ENCODE data around the gene NUP85.
"Not testable (repeated sequence)": the region's sequence is repeated elsewhere in the genome, so short reads cannot be mapped to it uniquely, and the experiment has no call there.

Gene NUP85

DNA sequence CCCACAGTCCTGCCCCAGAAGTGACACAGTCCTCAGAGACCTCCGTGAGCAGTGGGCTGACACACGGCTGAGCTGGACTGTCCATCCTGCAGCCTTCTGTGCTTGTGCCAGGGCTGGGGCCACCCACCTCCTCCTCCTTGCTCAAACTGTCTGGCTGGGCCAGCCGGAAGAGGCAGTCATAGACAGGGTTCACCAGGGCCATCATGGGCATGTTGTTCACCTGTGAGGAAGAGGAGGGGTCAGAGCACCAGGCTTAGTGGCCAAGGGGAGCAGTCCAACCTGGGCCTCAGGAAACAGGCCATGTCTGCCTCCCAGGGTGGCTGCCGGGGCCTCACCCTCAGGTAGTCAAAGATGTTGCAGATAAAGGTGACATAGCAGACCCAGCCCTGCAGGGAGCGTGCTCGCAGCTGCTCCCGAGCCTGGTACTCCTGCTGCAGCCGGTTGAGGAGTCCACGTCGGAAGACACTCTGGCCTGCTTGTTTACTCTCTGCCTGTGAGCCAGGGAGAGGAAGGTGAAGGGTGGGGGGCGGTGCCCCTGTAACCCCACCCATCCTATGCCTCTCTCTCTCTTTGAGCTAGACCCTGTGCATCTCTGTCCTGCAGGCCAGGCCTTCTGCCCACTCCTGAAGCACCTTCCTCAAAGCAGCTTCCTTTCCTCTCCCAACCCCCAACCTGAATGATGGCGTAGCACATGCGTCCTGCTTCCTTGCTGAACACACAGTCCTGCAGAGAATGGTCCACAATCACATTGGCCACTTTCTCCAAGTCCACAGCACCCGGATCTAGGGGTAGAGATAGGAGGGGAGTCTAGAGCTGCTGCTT, 62.1 kb downstream of the NUP85 start:
- peak; percentile 36 to 70 (median 60) for DNase-seq

DNA sequence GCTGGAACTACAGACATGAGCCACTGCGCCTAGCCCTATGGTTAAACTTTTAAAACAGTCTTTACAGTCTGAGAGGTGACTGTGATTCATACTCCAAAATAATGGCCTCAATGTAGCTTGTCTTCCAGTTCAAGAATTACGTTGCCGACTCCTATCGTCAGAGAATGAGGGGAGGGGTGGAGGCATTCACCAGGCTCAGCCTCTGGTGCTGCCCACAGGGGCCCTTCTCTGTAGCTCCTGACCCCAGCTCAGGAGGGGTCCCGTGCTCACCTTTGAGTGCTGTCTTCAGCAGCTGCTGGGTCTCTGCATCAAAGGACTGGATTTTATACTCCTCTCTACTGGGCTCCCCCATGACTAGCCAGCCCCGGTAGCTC, 64.4 kb downstream of the NUP85 start:
- peak in 3 of 4 experiments; percentile 16 to 35 (median 28) for DNase-seq

DNA sequence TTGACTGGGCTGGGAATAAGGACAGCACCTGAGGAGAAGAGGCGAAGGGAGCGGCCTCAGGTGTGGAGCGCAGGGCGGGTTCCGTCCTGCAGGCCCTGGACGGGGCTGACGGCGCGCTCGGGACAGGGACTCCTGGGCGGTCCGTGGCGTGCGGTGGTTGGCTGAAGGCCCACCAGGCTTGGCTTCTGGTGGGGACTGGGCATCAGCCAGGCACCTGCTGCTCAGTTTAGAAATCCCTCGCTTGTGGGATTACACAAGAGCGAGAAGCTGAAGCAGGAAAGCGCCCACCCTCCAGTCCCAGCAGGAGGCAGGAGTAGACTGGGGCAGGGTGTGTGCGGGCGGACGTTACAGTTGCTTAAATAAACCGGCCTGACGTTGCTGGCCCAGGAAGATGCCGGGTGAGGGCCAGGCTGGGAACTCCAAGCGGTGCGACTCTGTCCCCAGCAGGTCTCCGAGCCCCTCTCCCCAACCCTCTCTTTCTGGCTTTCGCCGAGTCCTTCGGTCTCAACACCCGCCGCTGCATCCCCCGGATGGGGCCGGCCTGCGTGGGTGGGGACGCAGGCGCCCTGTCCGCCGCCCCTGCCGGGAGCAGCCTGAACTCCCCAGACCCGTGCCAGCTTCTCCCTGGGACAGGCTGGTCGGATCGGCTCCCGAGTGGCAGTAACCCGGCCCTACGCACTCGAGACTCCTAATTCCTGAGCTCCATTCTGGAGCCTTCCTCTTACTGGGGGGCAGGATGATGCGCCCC, 64.9 kb downstream of the NUP85 start:
- DNase-seq = peak; percentile 82 to 92 (median 90)

DNA sequence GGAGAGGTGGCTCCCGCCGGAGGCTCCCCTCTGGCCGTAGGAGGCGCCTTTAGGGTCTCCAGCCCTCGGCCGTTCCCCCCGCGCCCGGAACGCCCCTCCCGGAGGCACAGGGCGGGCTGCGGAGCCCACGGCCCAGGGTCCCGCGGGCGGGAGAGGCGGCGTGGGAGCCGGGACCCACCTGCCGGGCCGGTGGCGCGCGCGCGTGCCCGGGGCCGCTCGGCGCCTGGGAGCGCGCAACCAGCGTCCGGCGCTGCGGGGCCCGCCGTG, 65.4 kb downstream of the NUP85 start, which contains the start of gene MIF4GD:
MIF4GD (minus strand) TSS at position 266 of the 267 bp plus-strand sequence. CDS start 1,036 bp downstream, outside the sequence.
- no peak for DNase-seq

DNA sequence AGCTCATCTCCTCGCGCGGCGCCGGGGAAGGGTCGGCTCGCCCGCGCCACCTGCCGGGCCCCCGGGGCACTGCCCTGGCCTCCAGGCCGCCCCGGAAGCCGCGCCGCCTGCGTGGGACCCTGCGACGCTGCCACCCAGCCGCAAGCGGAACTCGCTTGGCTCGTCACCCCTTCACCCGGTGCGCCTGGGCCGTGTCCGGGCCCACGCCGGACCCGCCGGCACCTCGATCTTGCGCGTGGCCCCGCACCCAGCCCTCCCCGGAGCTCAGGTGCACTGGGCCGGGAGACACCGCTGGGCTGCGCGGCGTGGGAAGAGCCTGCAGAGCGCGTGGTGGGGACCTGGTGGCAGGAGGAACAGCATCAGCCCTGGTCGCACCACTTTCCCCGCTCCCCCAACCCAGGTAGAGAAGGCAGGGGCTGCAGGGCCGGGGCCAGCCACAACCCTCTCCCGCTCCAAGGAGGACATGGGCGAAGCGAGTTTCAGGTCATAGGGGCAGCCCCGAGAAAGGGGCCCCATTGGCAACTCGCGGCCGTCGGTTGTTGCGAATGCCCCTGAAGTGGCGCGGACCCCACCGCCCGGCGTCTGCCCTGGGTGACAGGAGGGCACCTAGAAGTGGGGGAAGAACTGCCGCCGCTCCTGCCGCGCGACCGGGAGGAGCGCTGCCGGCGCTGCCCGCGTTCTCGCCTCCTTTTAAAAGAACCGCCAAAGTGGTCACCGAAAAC, 65.9 kb downstream of the NUP85 start:
- peak; percentile 93 to 97 (median 96) for DNase-seq

DNA sequence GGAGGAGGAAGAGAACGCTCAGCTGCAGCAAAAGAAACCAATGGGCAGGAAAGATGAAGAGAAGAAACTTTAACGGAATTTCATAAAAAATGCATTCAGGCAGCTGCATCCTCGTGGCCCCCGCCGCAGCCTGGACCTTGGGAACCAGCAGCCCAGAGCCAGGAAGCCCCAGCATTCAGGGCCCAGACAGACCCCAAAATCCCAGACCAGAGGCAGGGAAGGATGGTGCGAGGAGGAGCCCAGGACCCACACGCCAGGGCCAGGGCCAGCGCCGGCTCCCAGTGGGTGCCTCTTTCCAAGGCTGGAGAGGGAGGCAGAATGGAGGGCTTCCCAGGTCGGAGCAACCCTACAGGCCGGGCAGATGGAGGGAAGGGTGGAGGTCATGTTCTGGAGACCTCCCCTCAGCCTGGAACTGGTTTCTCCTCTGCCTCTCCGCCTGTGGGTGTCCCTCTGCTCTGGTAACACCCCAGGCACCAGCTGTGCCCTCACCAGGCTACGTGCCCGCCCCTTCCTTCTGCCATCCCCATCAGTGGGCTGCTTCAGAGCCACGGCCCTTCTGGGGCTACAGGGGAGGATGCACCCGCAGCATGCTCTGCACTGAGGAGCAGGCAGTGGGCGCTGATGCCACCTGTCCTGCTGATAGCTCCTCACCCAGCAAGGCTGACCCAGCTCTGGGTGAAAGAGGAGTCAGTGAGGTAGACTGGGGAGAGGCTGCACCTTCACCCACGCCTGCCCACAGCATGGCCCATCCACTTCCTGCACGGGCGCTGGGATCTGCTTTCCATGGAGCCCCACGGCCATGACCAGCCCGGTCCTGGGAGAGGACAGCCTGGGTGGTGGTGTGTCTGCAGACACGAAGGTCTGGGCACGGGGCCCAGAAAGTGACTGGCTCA, 66.7 kb downstream of the NUP85 start:
- peak in 2 of 4 experiments; percentile 14 to 37 for DNase-seq

DNA sequence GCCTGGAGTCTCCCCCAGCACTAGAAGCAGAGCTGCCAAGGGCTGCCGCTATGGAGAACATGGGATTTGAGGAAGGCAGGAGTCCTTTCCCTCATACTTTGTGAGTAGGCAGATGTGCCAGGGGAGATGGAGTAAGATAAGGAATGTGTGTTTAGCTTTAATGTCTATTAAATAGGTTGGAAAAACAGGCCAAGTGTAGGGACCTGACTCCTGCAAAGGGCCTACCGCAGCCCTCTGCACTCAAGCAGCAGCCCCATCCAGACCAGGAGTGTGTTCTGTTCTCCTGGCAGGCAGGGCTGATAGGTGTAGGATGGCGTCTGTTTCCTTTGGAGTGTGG, 67.3 kb downstream of the NUP85 start:
- no peak for DNase-seq

DNA sequence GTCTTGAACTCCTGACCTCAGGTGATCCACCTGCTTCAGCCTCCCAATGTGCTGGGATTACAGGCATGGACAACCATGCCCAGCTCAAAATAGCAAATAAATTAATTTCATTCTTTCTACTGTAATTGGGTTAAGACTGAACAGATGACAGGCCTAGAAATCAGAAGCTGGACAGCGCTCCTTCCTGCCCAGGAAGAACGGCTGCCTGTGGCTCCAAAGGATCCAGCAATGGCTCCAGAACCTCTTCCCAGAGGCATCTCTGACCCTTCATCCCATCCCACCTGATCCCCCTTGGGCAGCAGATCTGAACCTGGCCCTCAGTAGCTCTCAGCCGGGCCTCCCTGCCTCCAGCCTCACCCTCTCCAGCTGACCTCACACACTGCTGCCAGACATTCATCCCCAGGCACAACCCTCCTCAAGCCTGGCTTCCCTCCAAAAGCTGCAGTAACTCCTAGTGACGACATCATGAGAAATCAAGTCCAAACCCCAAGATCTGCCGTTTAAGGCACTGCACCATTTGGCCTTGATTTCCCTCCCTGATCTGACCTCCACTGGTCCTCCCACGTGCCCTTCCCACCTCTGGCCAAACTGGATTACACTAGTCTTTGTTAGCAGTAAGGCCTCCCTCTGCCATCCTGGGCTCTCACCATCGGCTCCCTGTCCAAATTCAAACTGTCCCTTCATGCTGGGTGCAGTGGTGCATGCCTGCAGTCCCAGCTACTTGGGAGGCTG, 68.7 kb downstream of the NUP85 start:
- DNase-seq = peak; percentile 40 to 73 (median 52)

DNA sequence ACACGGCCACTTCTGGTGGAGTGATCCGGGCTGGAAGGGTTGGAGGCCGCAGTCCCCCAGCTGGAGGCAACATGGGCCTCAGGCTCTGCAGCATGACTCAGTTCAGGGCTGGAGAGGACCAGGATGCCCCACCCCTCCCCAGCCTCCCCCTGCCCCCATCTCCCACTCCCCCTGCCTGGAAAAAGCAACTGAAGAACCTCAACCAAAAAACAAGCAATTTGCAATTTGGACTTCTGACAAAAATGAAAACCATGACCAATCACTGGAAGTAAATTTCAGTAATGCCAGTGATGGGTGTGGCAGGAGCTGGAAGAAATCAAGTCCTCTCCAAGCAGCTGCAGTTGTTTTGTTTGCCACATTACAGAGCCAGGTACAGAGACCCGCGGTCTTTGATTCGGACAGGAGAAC, 72.2 kb downstream of the NUP85 start:
- no peak for DNase-seq

DNA sequence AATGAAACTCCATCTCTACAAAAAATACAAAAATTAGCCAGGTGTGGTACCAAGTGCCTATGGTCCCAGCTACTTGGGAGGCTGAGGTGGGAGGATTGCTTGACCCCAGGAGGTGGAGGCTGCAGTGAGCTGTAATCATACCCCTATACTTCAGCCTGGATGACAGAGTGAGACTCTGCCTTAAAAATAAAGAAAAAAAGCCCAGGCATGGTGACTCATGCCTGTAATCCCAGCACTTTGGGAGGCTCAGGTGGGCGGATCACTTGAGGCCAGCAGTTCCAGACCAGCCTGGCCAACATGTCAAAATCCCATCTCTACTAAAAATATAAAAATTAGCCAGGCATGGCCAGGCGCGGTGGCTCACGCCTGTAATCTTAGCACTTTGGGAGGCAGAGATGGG, 74.7 kb downstream of the NUP85 start:
- DNase-seq = not testable (repeated sequence)

DNA sequence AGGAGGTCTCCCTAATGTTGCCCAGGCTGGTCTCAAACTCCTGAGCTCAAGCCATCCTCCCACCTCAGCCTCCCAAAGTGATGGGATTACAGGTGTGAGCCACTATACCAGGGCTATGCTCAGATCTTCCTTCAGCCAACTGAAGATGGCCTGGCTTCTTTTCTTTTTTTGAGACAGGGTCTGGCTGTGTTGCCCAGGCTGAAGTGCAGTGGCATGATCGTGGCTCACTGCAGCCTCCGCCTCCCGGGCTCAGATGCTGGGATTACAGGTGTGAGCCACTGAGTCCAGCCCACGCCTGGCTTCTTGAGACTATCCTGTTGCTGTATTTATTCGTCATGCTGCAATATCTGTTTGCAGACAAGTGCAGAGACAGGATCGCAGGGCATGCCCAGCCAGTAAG, 79.6 kb downstream of the NUP85 start:
- no peak for DNase-seq

All from suppressor macrophage (primary cell).